PC-3 (cell line): Measurements from ENCODE around the gene TAF4.

Experiments used
- CTCF ChIP-seq: fragments of 300-600 bp; sonication (generic); conservative IDR thresholded peaks from 2 replicates; pipeline ENCODE4 v1.5.1; 2017; ENCODE audit warnings: antibody characterized with exemption, low read depth, mild to moderate bottlenecking, low read length
- EZH2 ChIP-seq: fragments of 300-600 bp; sonication (generic); IDR thresholded peaks from one replicate; pipeline ENCODE4 v1.6.1; 2017; ENCODE audit warnings: antibody characterized with exemption, mild to moderate bottlenecking, low read length; ENCODE audit not compliant: unreplicated experiment

DNA sequence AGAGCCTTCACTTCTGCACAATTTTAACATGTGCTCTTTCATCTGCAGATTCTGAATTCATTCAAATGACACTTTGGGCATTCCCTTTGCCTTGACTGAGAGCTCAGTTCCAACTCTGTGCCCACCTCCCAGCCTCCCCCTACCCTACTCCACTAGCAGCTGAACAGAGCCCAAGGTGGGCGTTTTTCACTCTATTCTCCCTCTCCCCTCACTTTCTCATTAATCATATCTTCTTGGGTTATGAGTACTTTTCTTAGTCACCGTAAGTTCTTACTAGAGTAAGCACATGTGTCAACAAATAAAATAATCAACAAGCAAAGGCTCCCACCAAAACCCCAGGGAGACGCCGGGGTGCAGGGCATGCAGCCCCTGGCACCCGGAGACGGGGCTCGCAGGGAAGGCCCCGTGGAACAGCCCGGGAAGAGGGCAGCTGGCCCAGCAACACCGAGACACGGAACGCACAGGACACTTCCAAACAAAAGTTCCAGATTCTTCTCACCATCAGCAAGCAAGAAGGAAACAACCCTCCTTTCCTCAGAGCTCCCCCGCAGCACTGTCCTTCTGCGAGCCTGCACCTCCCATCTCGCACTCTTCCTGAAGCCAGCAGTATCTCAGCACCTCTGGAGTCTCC, 34.1 kb downstream of the TAF4 start:
- TF ChIP-seq CTCF = no peak
- TF ChIP-seq EZH2 = no peak
